ENCODE results near the gene POMGNT1. TPM values are rescaled to one million over a fixed set of nuclear protein-coding genes. Genes with fewer than 3 reads are reported as not detected.
"Not testable (repeated sequence)": the region's sequence is repeated elsewhere in the genome, so short reads cannot be mapped to it uniquely, and the experiment has no call there.

Gene POMGNT1
- total and polyA plus RNA-seq, 8 donors = 2.9 to 47.3 (median 36.2) TPM

DNA sequence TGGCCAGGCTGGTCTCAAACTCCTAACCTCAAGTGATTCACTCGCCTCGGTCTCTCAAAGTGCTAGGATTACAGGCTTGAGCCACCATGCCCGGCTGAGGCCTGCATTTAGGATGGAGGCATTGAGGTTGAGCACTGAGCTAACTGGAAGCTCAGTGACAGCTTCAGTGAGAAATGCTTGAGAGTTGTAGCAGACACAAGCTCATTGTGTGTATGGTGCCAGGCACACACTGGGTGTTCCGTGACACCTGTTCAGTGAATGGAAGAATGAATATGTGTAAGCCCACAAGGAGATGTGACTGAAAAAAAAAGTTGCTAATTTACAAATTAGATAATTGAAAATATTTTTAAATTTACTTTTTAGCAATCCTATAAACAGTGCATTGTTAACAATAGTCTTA is 26.7 kb upstream of the POMGNT1 start:
- H3K4me1 ChIP-seq = peaks cover 0 to 10% (median 5%) of the 10 kb centered on the region in 4 donors
- no peak overlapping the region for H3K4me3 ChIP-seq
- no peaks in the 10 kb centered on the region for H3K9me3 ChIP-seq
- H3K36me3 ChIP-seq = peaks cover 0 to 4% (median 2%) of the 10 kb centered on the region in 4 donors
- no peak overlapping the region for H3K27ac ChIP-seq
- no peak for DNase-seq
- no peaks in the 10 kb centered on the region for H3K27me3 ChIP-seq
- intact Hi-C loops (cut with DNase I; ENCODE audit: low total_unique reads) = no loop called here
- 83 to 91% (median 88%) methylated on average over 3 to 4 of the region's 4 CpGs for WGBS, 5 donors
- TF ChIP-seq POLR2AphosphoS5 (IDR thresholded peaks at IDR 0.05) (no peak), POLR2A (IDR thresholded peaks at IDR 0.05) (no peak), EP300 (IDR thresholded peaks at IDR 0.05) (no peak)
- TF ChIP-seq, protein P1, sequence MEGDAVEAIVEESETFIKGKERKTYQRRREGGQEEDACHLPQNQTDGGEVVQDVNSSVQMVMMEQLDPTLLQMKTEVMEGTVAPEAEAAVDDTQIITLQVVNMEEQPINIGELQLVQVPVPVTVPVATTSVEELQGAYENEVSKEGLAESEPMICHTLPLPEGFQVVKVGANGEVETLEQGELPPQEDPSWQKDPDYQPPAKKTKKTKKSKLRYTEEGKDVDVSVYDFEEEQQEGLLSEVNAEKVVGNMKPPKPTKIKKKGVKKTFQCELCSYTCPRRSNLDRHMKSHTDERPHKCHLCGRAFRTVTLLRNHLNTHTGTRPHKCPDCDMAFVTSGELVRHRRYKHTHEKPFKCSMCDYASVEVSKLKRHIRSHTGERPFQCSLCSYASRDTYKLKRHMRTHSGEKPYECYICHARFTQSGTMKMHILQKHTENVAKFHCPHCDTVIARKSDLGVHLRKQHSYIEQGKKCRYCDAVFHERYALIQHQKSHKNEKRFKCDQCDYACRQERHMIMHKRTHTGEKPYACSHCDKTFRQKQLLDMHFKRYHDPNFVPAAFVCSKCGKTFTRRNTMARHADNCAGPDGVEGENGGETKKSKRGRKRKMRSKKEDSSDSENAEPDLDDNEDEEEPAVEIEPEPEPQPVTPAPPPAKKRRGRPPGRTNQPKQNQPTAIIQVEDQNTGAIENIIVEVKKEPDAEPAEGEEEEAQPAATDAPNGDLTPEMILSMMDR (IDR thresholded peaks at IDR 0.05) = no peak

DNA sequence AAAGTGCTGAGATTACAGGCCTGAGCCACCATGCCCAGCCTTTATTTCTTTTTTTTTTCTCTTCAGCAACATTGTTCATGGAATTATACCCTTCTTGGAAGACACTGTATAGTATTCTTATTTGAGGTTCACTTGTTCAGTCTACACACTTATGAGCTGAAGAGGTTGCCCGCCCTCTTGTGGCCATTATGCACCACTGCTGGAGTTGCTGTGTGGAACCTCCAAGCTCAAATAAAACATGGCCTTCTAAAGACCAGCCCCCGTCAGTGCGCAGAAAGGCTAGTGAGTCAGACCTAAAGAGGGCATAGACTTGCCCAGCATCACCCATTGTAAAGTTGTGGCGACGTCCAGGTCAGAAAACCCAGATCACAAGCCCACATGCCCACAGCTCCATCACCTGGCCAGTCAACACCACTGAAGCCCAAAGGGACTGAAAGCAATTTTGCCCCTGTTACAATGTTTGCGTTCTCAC is 25.3 kb upstream of the POMGNT1 start:
- intact Hi-C loops (cut with DNase I; ENCODE audit: low total_unique reads) = no loop called here

DNA sequence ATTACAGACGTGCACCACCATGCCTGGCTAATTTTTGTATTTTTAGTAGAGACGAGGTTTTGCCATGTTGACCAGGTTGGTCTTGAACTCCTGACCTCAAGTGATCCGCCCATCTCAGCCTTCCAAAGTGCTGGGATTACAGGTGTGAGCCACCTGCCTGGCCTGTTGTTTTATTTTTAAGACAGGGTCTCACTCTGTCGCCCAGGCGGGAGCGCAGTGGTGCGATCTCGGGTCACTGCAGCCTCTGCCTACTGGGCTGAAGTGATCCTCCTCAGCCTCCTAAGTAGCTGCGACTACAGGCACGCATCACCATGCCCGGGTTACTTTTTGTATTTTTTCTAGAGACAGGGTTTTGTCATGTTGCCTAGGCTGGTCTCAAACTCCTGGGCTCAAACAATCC is 24.8 kb upstream of the POMGNT1 start:
- H3K36me3 ChIP-seq = peaks cover 0 to 10% (median 3%) of the 10 kb centered on the region in 4 donors
- H3K27me3 ChIP-seq; H3K27ac ChIP-seq; DNase-seq; intact Hi-C loops (cut with DNase I; ENCODE audit: low total_unique reads); H3K4me3 ChIP-seq; H3K4me1 ChIP-seq; H3K9me3 ChIP-seq: not testable (repeated sequence)
- 74 to 76% (median 76%) methylated on average over 11 of the region's 11 CpGs for WGBS, 5 donors

More for the DNA sequence above, 25.3 kb upstream of the POMGNT1 start:
- DNase-seq = peak; percentile 83 to 93
- no peak overlapping the region for H3K4me3 ChIP-seq
- no peaks in the 10 kb centered on the region for H3K9me3 ChIP-seq
- no peak overlapping the region for H3K27ac ChIP-seq
- no peaks in the 10 kb centered on the region for H3K27me3 ChIP-seq
- H3K36me3 ChIP-seq = peaks cover 0 to 10% (median 3%) of the 10 kb centered on the region in 4 donors
- TF ChIP-seq, protein P1 (IDR thresholded peaks at IDR 0.05) = peak in 5 of 7 experiments; percentile 82 to 94 (median 91)
- no peak for TF ChIP-seq POLR2AphosphoS5 (IDR thresholded peaks at IDR 0.05)
- no peak for TF ChIP-seq EP300 (IDR thresholded peaks at IDR 0.05)
- no peak for TF ChIP-seq POLR2A (IDR thresholded peaks at IDR 0.05)
- WGBS, 5 donors = 9 to 17% (median 13%) methylated on average over 6 of the region's 6 CpGs
- H3K4me1 ChIP-seq = peaks cover 0 to 10% (median 5%) of the 10 kb centered on the region in 4 donors

DNA sequence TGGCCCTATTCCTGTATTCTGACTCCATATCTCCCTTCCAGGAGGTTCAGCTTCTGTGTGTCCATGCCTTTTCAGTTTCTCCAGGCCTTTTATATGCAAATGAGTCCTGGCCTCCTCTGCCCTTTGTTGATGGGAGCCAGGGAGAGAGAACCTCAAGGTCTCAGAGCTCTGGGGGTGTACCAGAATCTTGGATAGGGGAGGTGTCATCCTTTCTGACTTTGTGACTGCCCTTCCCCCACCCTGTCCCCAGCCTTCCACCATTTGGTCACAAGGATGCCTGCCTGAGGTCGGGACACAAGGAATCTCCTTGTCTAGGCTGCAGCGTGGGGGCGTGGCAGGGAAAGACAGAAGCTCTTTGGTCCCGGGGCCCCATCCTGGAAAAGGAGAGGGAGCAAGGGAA is 23.5 kb upstream of the POMGNT1 start:
- 41 to 58% (median 45%) methylated on average over 4 of the region's 4 CpGs for WGBS, 5 donors
- Histone ChIP-seq H3K4me3 (no peak overlapping the region), H3K9me3 (no peaks in the 10 kb centered on the region), H3K36me3 (peaks cover 0 to 10% (median 3%) of the 10 kb centered on the region in 4 donors), H3K27me3 (no peaks in the 10 kb centered on the region), H3K27ac (no peak overlapping the region), H3K4me1 (peaks cover 0 to 10% (median 5%) of the 10 kb centered on the region in 4 donors)
- intact Hi-C loops (cut with DNase I; ENCODE audit: low total_unique reads) = no loop called here
- DNase-seq = peak in 1 of 2 donors; percentile 36
- TF ChIP-seq, protein P1 (IDR thresholded peaks at IDR 0.05) = no peak
- TF ChIP-seq POLR2AphosphoS5 (IDR thresholded peaks at IDR 0.05) (no peak), POLR2A (IDR thresholded peaks at IDR 0.05) (no peak), EP300 (IDR thresholded peaks at IDR 0.05) (no peak)

DNA sequence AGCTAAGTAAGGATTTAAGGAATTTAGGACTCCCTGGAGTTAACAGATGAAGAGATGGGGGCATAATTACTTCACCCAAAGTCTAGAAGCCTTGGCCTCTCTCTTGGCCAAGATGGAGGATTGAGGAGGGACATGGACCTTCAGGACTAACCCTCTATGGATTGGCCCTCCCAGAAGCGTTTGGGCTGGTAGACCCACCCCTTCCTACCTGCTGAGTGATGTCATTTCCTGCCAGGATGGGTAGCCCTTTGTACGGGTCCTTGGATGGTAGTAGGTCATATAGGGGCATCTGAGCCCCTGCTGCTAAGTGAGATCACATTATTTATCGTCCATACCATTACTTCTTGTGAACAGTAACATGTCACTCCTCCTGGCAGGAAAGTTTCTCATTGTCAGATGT is 22.6 kb upstream of the POMGNT1 start:
- 71 to 90% (median 77%) methylated on average over 3 of the region's 3 CpGs for WGBS, 5 donors
- no peak for TF ChIP-seq POLR2A (IDR thresholded peaks at IDR 0.05)
- TF ChIP-seq EP300 (IDR thresholded peaks at IDR 0.05) = no peak
- no peak for TF ChIP-seq POLR2AphosphoS5 (IDR thresholded peaks at IDR 0.05)
- TF ChIP-seq, protein P1 (IDR thresholded peaks at IDR 0.05) = no peak
- Histone ChIP-seq H3K27ac (no peak overlapping the region), H3K4me3 (no peak overlapping the region), H3K27me3 (no peaks in the 10 kb centered on the region), H3K4me1 (peaks cover 0 to 10% (median 5%) of the 10 kb centered on the region in 4 donors), H3K36me3 (peaks cover 0 to 10% (median 3%) of the 10 kb centered on the region in 4 donors), H3K9me3 (no peaks in the 10 kb centered on the region)
- intact Hi-C loops (cut with DNase I; ENCODE audit: low total_unique reads) = no loop called here
- DNase-seq = no peak
